ENCODE results near the gene ZNG1F.
A peak's percentile ranks its signal among the peaks of the same experiment; 100 is the strongest.
"Not testable (repeated sequence)": the region's sequence is repeated elsewhere in the genome, so short reads cannot be mapped to it uniquely, and the experiment has no call there.

The ZNG1F gene

GRCh38 chr9:41189217-41189616 lies at the start of gene ZNG1F:
Gene ZNG1F (minus strand): TSS chr9:41189317. CDS start chr9:41189258, 59 bp downstream.
- DNase-seq (ENCODE audit: low spot score); in situ Hi-C loops (cut with MboI; ENCODE audit: low sequenced_read_pairs, unreplicated experiment): not testable (repeated sequence)

- DNase-seq (ENCODE audit: low spot score): peak; percentile 21
- in situ Hi-C loops (cut with MboI; ENCODE audit: low sequenced_read_pairs, unreplicated experiment): not testable (repeated sequence)
Observed at GRCh38 chr9:41237110-41237749, 48.1 kb upstream of the ZNG1F start.

GRCh38 chr9:41236486-41237109 lies 47.5 kb upstream of the ZNG1F start:
- in situ Hi-C loops (cut with MboI; ENCODE audit: low sequenced_read_pairs, unreplicated experiment); DNase-seq (ENCODE audit: low spot score): not testable (repeated sequence)

- DNase-seq (ENCODE audit: low spot score): peak; percentile 4
- in situ Hi-C loops (cut with MboI; ENCODE audit: low sequenced_read_pairs, unreplicated experiment): not testable (repeated sequence)
Observed at GRCh38 chr9:41234811-41235805, 46.0 kb upstream of the ZNG1F start.

GRCh38 chr9:41234221-41234620 lies 45.1 kb upstream of the ZNG1F start:
- in situ Hi-C loops (cut with MboI; ENCODE audit: low sequenced_read_pairs, unreplicated experiment); DNase-seq (ENCODE audit: low spot score): not testable (repeated sequence)

GRCh38 chr9:41232326-41232725 lies 43.2 kb upstream of the ZNG1F start:
- DNase-seq (ENCODE audit: low spot score); in situ Hi-C loops (cut with MboI; ENCODE audit: low sequenced_read_pairs, unreplicated experiment): not testable (repeated sequence)

GRCh38 chr9:41230418-41230817 lies 41.3 kb upstream of the ZNG1F start:
- DNase-seq (ENCODE audit: low spot score): peak; percentile 22
- in situ Hi-C loops (cut with MboI; ENCODE audit: low sequenced_read_pairs, unreplicated experiment): not testable (repeated sequence)

- peak; percentile 46 for DNase-seq (ENCODE audit: low spot score)
- no peak for TF ChIP-seq CTCF (IDR thresholded peaks at IDR 0.05; ENCODE audit: borderline replicate concordance, control extremely low read depth, extremely low read depth, insufficient read depth, missing control alignments)
- in situ Hi-C loops (cut with MboI; ENCODE audit: low sequenced_read_pairs, unreplicated experiment): no loop called here
Observed at GRCh38 chr9:41229408-41230401, 40.6 kb upstream of the ZNG1F start.

- DNase-seq (ENCODE audit: low spot score); in situ Hi-C loops (cut with MboI; ENCODE audit: low sequenced_read_pairs, unreplicated experiment): not testable (repeated sequence)
Observed at GRCh38 chr9:41219831-41220230, 30.7 kb upstream of the ZNG1F start.

GRCh38 chr9:41188439-41188838 lies 678 bp downstream of the ZNG1F start:
- DNase-seq (ENCODE audit: low spot score); in situ Hi-C loops (cut with MboI; ENCODE audit: low sequenced_read_pairs, unreplicated experiment): not testable (repeated sequence)

- DNase-seq (ENCODE audit: low spot score); in situ Hi-C loops (cut with MboI; ENCODE audit: low sequenced_read_pairs, unreplicated experiment): not testable (repeated sequence)
Observed at GRCh38 chr9:41174994-41175393, 14.1 kb downstream of the ZNG1F start.

- in situ Hi-C loops (cut with MboI; ENCODE audit: low sequenced_read_pairs, unreplicated experiment); DNase-seq (ENCODE audit: low spot score): not testable (repeated sequence)
Observed at GRCh38 chr9:41150116-41150515, 39.0 kb downstream of the ZNG1F start.

GRCh38 chr9:41141878-41142277 lies 47.2 kb downstream of the ZNG1F start:
- in situ Hi-C loops (cut with MboI; ENCODE audit: low sequenced_read_pairs, unreplicated experiment); DNase-seq (ENCODE audit: low spot score): not testable (repeated sequence)

- DNase-seq (ENCODE audit: low spot score); in situ Hi-C loops (cut with MboI; ENCODE audit: low sequenced_read_pairs, unreplicated experiment): not testable (repeated sequence)
Observed at GRCh38 chr9:41128581-41128980, 60.5 kb downstream of the ZNG1F start, which contains the start of gene FOXD4L6. Gene FOXD4L6 (minus strand): TSS chr9:41128681. CDS start chr9:41128383, 298 bp downstream.

GRCh38 chr9:41126746-41127446 lies 62.2 kb downstream of the ZNG1F start:
- in situ Hi-C loops (cut with MboI; ENCODE audit: low sequenced_read_pairs, unreplicated experiment); DNase-seq (ENCODE audit: low spot score): not testable (repeated sequence)
